Stimulated activated CD4-positive, alpha-beta T cell treated with anti-CD3 and anti-CD28 coated beads, TNF-alpha, amount 100 ng/mL, for 1 hour (primary cell): ENCODE measurements around the gene RESF1.

Source experiments
- DNase-seq, 3 donors: peaks; one replicate each; pipeline ENCODE4 v3.0.0-alpha.2; 2020; ENCODE audit warnings: low read depth in 3 of 3, low spot score in 1 of 3

Gene RESF1

GRCh38 chr12:31959701-31960391, 631 bp downstream of the RESF1 start:
- DNase-seq, result peak in 2 of 3 donors; percentile 30 to 57

GRCh38 chr12:31961137-31961536, 1.9 kb downstream of the RESF1 start:
- no peak for DNase-seq

- no peak for DNase-seq
Observed at GRCh38 chr12:31962076-31962475, 2.9 kb downstream of the RESF1 start.

DNA sequence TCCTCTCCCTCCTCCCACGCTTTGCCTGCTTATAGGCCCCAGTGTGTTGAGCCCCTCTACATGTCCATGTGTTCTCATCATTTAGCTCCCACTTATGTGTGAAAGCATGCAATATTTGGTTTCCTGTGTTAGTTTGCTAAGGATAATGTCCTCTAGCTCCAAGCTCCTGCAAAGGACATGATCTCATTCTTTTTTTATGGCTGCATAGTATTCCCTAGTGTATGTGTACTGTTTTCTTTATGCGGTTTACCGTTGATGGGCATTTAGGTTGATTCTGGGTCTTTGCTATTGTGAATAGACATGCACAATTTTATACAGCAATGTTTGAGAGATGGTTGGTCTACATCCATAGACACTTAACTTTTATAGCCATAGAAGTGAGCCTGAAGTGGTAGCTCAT, 5.1 kb downstream of the RESF1 start:
- no peak for DNase-seq

- no peak for DNase-seq
Observed at GRCh38 chr12:31965090-31965489, 5.9 kb downstream of the RESF1 start.

- no peak for DNase-seq
Observed at GRCh38 chr12:31966558-31967205, 7.5 kb downstream of the RESF1 start.

DNA sequence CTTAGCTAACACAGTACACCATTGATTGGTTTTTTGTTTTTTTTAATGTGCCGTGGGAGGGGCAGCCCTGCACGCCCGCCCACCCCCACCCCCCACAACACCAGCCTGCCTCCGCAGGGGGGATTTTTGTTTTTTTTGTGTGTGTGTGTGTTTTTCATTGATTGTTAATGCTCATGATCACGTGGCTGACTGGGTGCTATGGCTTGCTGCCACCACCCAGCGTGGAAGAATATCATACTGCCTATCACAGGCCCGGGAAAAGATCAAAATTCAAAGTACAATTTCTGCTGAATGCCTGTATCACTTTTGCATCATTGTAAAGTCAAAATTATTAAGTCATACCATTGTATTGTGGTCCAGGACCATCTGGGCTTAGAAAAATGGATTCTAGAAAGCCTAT, 8.3 kb downstream of the RESF1 start:
- no peak for DNase-seq

- no peak for DNase-seq
Observed at GRCh38 chr12:31970199-31970598, 11.0 kb downstream of the RESF1 start.

DNA sequence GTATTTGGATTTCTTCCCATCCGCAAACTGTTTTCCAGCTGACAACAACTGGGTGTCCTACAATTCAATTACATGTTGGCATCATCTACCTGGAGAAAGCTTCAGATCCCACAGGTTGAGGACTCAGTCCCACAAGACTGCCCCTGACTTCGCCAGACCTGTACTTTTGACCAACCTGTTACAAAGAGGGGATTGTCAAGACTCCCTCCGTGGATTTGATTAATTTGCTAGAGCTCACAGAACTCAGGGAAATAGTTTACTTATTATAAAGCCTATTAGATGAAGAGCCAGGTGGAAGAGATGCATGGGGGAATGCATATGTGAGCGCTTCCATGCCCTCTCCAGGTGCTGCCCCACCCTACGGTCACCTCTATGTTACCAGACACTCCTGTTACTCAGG, 14.6 kb downstream of the RESF1 start:
- no peak for DNase-seq

- no peak for DNase-seq
Observed at GRCh38 chr12:31974673-31975072, 15.5 kb downstream of the RESF1 start.

- DNase-seq, result no peak
Observed at GRCh38 chr12:31984806-31985591, 25.8 kb downstream of the RESF1 start.

GRCh38 chr12:31985832-31986231, 26.6 kb downstream of the RESF1 start:
- DNase-seq, result no peak

- no peak for DNase-seq
Observed at GRCh38 chr12:31989571-31990362, 30.6 kb downstream of the RESF1 start.

DNA sequence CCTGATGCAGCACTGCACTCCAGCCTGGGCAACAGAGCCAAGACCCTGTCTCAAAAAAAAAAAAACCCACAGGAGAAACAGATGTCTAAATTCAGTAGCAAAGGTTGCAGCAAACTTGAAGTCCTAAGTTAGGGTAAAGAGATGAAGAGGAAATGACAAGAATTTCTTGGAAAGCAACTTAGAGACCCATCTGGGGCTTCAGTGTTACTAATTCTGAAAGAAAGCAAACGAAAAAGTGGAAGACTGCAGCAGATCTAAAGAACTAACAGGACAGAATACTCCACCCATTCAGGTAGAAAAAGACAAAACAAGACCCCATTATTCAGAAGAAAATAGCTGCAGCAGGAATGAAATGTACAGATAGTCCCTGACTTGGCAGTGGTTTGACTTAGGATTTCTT, 31.9 kb downstream of the RESF1 start:
- no peak for DNase-seq

GRCh38 chr12:31991815-31992214, 32.6 kb downstream of the RESF1 start:
- DNase-seq, result no peak

DNA sequence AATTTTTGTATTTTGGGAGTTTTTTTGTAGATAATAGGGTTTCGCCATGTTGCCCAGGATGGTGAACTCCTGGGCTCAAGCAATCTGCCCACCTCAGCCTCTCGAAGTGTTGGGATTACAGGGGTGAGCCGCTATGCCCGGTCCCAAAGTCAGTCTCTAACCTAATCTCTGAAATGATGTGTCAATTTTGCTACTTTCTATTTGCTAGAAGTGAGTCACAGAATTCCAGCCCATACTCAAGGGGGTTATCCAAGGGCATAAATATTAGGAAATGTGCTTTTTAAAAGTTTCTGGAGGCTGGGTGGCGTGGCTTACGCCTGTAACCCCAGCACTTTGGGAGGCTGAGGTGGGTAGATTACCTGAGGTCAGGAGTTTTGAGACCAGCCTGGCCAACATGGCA, 40.5 kb downstream of the RESF1 start:
- no peak for DNase-seq

- no peak for DNase-seq
Observed at GRCh38 chr12:32000373-32001005, 41.3 kb downstream of the RESF1 start.

GRCh38 chr12:32002848-32003493, 43.8 kb downstream of the RESF1 start:
- no peak for DNase-seq

- no peak for DNase-seq
Observed at GRCh38 chr12:32003654-32004053, 44.4 kb downstream of the RESF1 start.

- DNase-seq, result no peak
Observed at GRCh38 chr12:32005496-32006125, 46.4 kb downstream of the RESF1 start.
